SK-N-SH (cell line): Measurements from ENCODE around the gene ARL14. TPM values are rescaled to one million over a fixed set of nuclear protein-coding genes. Genes with fewer than 3 reads are reported as not detected.

ENCODE experiments used
- CTCF ChIA-PET: fragments of 300-600, 350-600 bp; formaldehyde crosslinking; extraction: SDS; loops from one replicate; lab custom pipeline; 2021; lab: Yijun Ruan, JAX
- POLR2A ChIA-PET: fragments of 350-600 bp; sonication (Branson Sonifier 250); formaldehyde crosslinking; extraction: SDS; loops from one replicate; lab custom pipeline; 2020; ENCODE audit warnings: antibody characterized with exemption, inconsistent platforms; lab: Yijun Ruan, JAX
- DNase-seq: peaks from one replicate; pipeline ENCODE4 v3.0.0; 2012
- H2AFZ ChIP-seq: fragments of 200-600 bp; sonication (generic); 2 replicates; pipeline ENCODE4 v1.8.1; 2016; ENCODE audit warnings: antibody characterized with exemption, mild to moderate bottlenecking, low read depth
- H3F3A ChIP-seq: fragments of 200-600 bp; sonication (generic); replicated peaks from 2 replicates; pipeline ENCODE3; 2016; ENCODE audit warnings: antibody characterized with exemption, mild to moderate bottlenecking; ENCODE audit not compliant: insufficient read depth
- H3K27ac ChIP-seq, 2 experiments: fragments of 200-500 bp in 1 of 2; fragments of 200-600 bp in 1 of 2; sonication (Bioruptor generic) in 1 of 2; sonication (generic), shearing (Covaris generic) in 1 of 2; 2 replicates each; pipeline versions ENCODE4 v1.5.1 to v1.6.1; 2014 to 2016; ENCODE audit warnings: low read depth in 2 of 2, inconsistent platforms in 1 of 2, low read length in 1 of 2, mild to moderate bottlenecking in 1 of 2, mixed read lengths in 1 of 2
- H3K27me3 ChIP-seq: fragments of 200-600 bp; sonication (generic), shearing (Covaris generic); 2 replicates; pipeline ENCODE4 v1.6.1; 2016; ENCODE audit warnings: mixed run types; ENCODE audit not compliant: insufficient read depth
- H3K36me3 ChIP-seq, 2 experiments: fragments of 200-500 bp in 1 of 2; fragments of 200-600 bp in 1 of 2; sonication (Bioruptor generic) in 1 of 2; sonication (generic) in 1 of 2; replicated peaks in 1 of 2; 2 replicates each; pipeline versions ENCODE3 to v1.5.1; 2014 to 2016; ENCODE audit warnings: low read length in 1 of 2, mild to moderate bottlenecking in 1 of 2; ENCODE audit not compliant: insufficient read depth in 2 of 2, control insufficient read depth in 1 of 2
- H3K4me1 ChIP-seq, 2 experiments: fragments of 200-500 bp in 1 of 2; fragments of 200-600 bp in 1 of 2; sonication (Bioruptor generic) in 1 of 2; sonication (generic), shearing (Covaris generic) in 1 of 2; 2 replicates each; pipeline versions ENCODE4 v1.5.1 to v1.6.1; 2014 to 2016; ENCODE audit warnings: low read depth in 1 of 2, low read length in 1 of 2, mixed run types in 1 of 2; ENCODE audit not compliant: insufficient read depth in 2 of 2, control insufficient read depth in 1 of 2
- H3K4me2 ChIP-seq: fragments of 200-600 bp; sonication (generic), shearing (Covaris generic); 2 replicates; pipeline ENCODE4 v1.6.1; 2017; ENCODE audit warnings: mixed run types
- H3K4me3 ChIP-seq, 2 experiments: fragments of 200-500 bp in 1 of 2; fragments of 200-600 bp in 1 of 2; sonication (Bioruptor generic) in 1 of 2; sonication (generic), shearing (Covaris generic) in 1 of 2; 2 replicates each; pipeline versions ENCODE4 v1.5.1 to v1.8.1; 2014 to 2016; ENCODE audit warnings: low read depth in 2 of 2, inconsistent platforms in 1 of 2, low read length in 1 of 2, mild to moderate bottlenecking in 1 of 2, mixed read lengths in 1 of 2, moderate library complexity in 1 of 2
- H3K79me2 ChIP-seq: fragments of 200-600 bp; sonication (generic); 2 replicates; pipeline ENCODE4 v1.8.1; 2017; ENCODE audit warnings: mild to moderate bottlenecking; ENCODE audit not compliant: insufficient read depth
- H3K9ac ChIP-seq: fragments of 200-600 bp; sonication (generic); 2 replicates; pipeline ENCODE4 v1.6.1; 2017; ENCODE audit warnings: mixed run types
- H3K9me2 ChIP-seq: fragments of 200-600 bp; sonication (generic); 2 replicates; pipeline ENCODE4 v1.6.1; 2017; ENCODE audit warnings: mixed run types
- H3K9me3 ChIP-seq: fragments of 200-600 bp; sonication (generic); 2 replicates; pipeline ENCODE4 v1.6.1; 2017; ENCODE audit warnings: mixed run types, mild to moderate bottlenecking, moderate library complexity
- H4K20me1 ChIP-seq: fragments of 200-600 bp; sonication (generic); 2 replicates; pipeline ENCODE4 v1.6.1; 2017; ENCODE audit warnings: mild to moderate bottlenecking, mixed run types; ENCODE audit not compliant: insufficient read depth
- CHD2 ChIP-seq: fragments of 150-350 bp; IDR thresholded peaks from 2 replicates; pipeline ENCODE4 v1.6.1; 2018; ENCODE audit warnings: low read length; ENCODE audit not compliant: partially characterized antibody
- ELF1 ChIP-seq: IDR thresholded peaks from 2 replicates; pipeline ENCODE4 v1.4.0; 2012
- EP300 ChIP-seq, 2 experiments: IDR thresholded peaks; 2 replicates each; pipeline versions ENCODE4 v1.4.0 to v1.6.1; 2012; ENCODE audit warnings: borderline replicate concordance in 1 of 2, low read depth in 1 of 2, low read length in 1 of 2
- FOSL2 ChIP-seq: IDR thresholded peaks from 2 replicates; pipeline ENCODE4 v1.4.0; 2012; ENCODE audit warnings: low read depth, mild to moderate bottlenecking, moderate library complexity, borderline replicate concordance
- FOXJ3 ChIP-seq: sonication (generic); formaldehyde crosslinking; IDR thresholded peaks from 2 replicates; pipeline ENCODE4 v1.5.1; 2020; ENCODE audit warnings: mild to moderate bottlenecking, missing genetic modification reagents
- GABPA ChIP-seq: IDR thresholded peaks from 2 replicates; pipeline ENCODE4 v1.4.0; 2012; ENCODE audit warnings: low read depth, mild to moderate bottlenecking
- GATA2 ChIP-seq: sonication (generic); formaldehyde crosslinking; IDR thresholded peaks from 2 replicates; pipeline ENCODE4 v1.5.0; 2020; ENCODE audit warnings: mild to moderate bottlenecking, missing genetic modification reagents
- RFX5 ChIP-seq: IDR thresholded peaks from 2 replicates; pipeline ENCODE4 v1.6.1; 2012; ENCODE audit warnings: mild to moderate bottlenecking, improper control_type of control experiment, low read length
- RXRA ChIP-seq: IDR thresholded peaks from 2 replicates; pipeline ENCODE4 v1.4.0; 2012; ENCODE audit warnings: low read depth, mild to moderate bottlenecking, borderline replicate concordance
- SMC3 ChIP-seq: IDR thresholded peaks from 2 replicates; pipeline ENCODE4 v1.6.1; 2012; ENCODE audit warnings: low read depth, low read length, improper control_type of control experiment
- TAF1 ChIP-seq: IDR thresholded peaks from 2 replicates; pipeline ENCODE4 v1.6.1; 2012; ENCODE audit warnings: low read depth, mild to moderate bottlenecking, low read length, moderate library complexity, borderline replicate concordance
- TCF12 ChIP-seq: IDR thresholded peaks from 2 replicates; pipeline ENCODE4 v1.4.0; 2012
- YY1 ChIP-seq: IDR thresholded peaks from 2 replicates; pipeline ENCODE4 v1.4.0; 2012; ENCODE audit warnings: low read depth, mild to moderate bottlenecking
- WGBS: methylation state at CpG from one replicate; pipeline ENCODE4 v1.1.6; 2017; ENCODE audit warnings: low lambda C conversion rate; 5-methylcytosine and 5-hydroxymethylcytosine counted together
- polyA plus RNA-seq, 3 experiments: library from polyadenylated mRNA; depleted of rRNA; stranded (reverse); fragments of >200 nt; gene quantifications; 2 replicates each; pipeline ENCODE4 v1.2.3, GENCODE V29; 2012
- TF ChIP-seq, protein P1 (sequence below): IDR thresholded peaks from 2 replicates; pipeline ENCODE4 v1.4.0; 2012; ENCODE audit warnings: low read depth, borderline replicate concordance
- TF ChIP-seq, protein P2 (sequence below): fragments of 150-350 bp; IDR thresholded peaks from 2 replicates; pipeline ENCODE4 v1.6.1; 2016; ENCODE audit warnings: mild to moderate bottlenecking, low read depth, low read length

The ARL14 gene
- polyA plus RNA-seq, 1 of the 3 experiments (the other 2 are of a cell fraction), result not detected

DNA sequence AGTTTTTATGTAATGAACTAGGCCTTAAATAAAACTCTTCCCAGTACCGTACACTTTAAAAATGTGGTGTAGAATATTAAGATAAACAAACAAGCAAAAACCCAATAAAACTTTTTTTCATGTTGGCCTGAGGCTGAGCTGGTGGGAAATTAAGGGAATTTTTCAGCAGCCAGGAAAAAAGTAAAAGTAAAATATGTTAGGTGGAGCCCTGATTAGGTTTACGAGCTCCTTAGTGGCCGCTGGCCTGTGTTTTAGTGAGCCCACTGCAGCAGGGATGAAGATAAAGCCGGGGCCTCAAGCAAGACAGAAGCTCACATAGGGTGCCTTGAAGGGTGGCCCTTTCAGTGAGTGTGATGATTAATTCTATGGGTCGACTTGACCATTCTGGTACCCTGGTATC, 16.1 kb upstream of the ARL14 start:
- WGBS, result 60% methylated on average over 5 of the region's 5 CpGs
- no peaks in the 10 kb centered on the region for H3F3A ChIP-seq
- peaks cover 0 to 2% of the 10 kb centered on the region in 2 experiments; a peak in 1 of 4 replicates for H3K4me1 ChIP-seq
- TF ChIP-seq SMC3 (no peak), GATA2 (CRISPR knock-in tag) (no peak), EP300 (IDR thresholded peaks at IDR 0.05; ENCODE audit: borderline replicate concordance in 1 of 2, low read depth in 1 of 2, low read length in 1 of 2) (no peak), FOXJ3 (CRISPR knock-in tag) (no peak), RXRA (no peak), TCF12 (no peak), CHD2 (no peak), FOSL2 (no peak)
- TF ChIP-seq, protein P1, sequence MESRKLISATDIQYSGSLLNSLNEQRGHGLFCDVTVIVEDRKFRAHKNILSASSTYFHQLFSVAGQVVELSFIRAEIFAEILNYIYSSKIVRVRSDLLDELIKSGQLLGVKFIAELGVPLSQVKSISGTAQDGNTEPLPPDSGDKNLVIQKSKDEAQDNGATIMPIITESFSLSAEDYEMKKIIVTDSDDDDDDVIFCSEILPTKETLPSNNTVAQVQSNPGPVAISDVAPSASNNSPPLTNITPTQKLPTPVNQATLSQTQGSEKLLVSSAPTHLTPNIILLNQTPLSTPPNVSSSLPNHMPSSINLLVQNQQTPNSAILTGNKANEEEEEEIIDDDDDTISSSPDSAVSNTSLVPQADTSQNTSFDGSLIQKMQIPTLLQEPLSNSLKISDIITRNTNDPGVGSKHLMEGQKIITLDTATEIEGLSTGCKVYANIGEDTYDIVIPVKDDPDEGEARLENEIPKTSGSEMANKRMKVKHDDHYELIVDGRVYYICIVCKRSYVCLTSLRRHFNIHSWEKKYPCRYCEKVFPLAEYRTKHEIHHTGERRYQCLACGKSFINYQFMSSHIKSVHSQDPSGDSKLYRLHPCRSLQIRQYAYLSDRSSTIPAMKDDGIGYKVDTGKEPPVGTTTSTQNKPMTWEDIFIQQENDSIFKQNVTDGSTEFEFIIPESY, result no peak
- no peak overlapping the region for H3K9ac ChIP-seq
- H3K9me2 ChIP-seq, result no peaks in the 10 kb centered on the region
- H3K9me3 ChIP-seq, result no peaks in the 10 kb centered on the region
- no peaks in the 10 kb centered on the region for H3K79me2 ChIP-seq
- no peaks in the 10 kb centered on the region for H4K20me1 ChIP-seq
- H3K27ac ChIP-seq, result no peak overlapping the region
- no peak for DNase-seq
- H3K36me3 ChIP-seq, result no peaks in the 10 kb centered on the region
- no peak overlapping the region for H3K4me2 ChIP-seq
- H2AFZ ChIP-seq, result no peak overlapping the region
- no peak overlapping the region for H3K4me3 ChIP-seq
- CTCF ChIA-PET, result interaction anchor here (0.7 to 1.4 kb wide), 2 partner anchors 26 to 308 kb away, joined by 3 read pairs; no protein-coding TSS in a partner anchor
- POLR2A ChIA-PET, result no interaction called here
- no peaks in the 10 kb centered on the region for H3K27me3 ChIP-seq

DNA sequence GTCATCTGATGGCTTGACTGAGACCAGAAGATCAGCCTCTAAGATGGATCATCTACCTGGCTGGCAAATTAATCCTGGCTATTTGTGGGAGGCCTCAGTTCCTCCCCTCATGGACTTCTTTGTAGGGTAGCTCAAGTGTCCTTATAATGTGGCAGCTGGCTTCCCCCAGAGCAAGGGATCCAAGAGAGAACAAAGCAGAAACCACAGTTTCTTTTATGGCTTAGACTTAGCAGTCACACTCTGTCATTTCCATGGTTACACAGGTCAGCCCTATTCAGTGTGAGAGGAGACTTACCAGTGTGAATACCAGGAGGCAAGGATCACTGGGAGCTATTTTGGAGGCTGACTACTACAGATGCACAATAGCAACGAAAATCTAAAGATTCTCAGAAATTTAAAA, 15.3 kb upstream of the ARL14 start:
- H3K4me3 ChIP-seq, result no peak overlapping the region
- WGBS, result 19% methylated on average over 1 of the region's 1 CpG
- H3K9ac ChIP-seq, result no peak overlapping the region
- H3K9me2 ChIP-seq, result no peaks in the 10 kb centered on the region
- H3K27ac ChIP-seq, result no peak overlapping the region
- no peak overlapping the region for H3K4me2 ChIP-seq
- no peaks in the 10 kb centered on the region for H4K20me1 ChIP-seq
- TF ChIP-seq RFX5, result no peak
- no peak for TF ChIP-seq TAF1
- CTCF ChIA-PET, result no interaction called here
- H2AFZ ChIP-seq, result no peak overlapping the region
- H3K27me3 ChIP-seq, result no peaks in the 10 kb centered on the region
- H3K4me1 ChIP-seq, result peaks cover 0 to 2% of the 10 kb centered on the region in 2 experiments; a peak in 2 of 4 replicates
- H3F3A ChIP-seq, result no peaks in the 10 kb centered on the region
- no peak for DNase-seq
- no peaks in the 10 kb centered on the region for H3K36me3 ChIP-seq
- no peaks in the 10 kb centered on the region for H3K9me3 ChIP-seq
- POLR2A ChIA-PET, result no interaction called here
- no peaks in the 10 kb centered on the region for H3K79me2 ChIP-seq

DNA sequence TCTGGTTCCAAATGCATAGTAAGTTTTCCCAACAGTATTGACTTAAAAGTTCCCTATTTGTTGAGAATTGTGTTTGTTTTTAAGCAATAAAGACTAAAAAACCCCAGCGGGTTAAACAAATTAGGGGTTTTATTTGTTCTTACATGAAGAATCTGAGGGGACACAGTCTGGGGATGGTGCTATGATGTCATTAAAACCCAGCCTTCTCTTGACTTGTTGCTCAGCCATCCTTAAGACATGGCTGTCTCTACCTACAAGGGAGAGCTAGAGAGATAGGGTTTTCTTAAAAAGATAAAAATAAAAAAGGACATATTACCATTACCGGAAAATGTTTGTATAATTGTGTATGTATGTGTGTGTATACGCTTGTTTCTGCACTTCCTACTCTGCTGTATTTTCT, 11.7 kb upstream of the ARL14 start:
- Histone ChIP-seq H3F3A (no peaks in the 10 kb centered on the region), H3K27ac (no peak overlapping the region), H3K36me3 (no peaks in the 10 kb centered on the region), H2AFZ (no peak overlapping the region)
- TF ChIP-seq ELF1, result no peak
- TF ChIP-seq, protein P2, sequence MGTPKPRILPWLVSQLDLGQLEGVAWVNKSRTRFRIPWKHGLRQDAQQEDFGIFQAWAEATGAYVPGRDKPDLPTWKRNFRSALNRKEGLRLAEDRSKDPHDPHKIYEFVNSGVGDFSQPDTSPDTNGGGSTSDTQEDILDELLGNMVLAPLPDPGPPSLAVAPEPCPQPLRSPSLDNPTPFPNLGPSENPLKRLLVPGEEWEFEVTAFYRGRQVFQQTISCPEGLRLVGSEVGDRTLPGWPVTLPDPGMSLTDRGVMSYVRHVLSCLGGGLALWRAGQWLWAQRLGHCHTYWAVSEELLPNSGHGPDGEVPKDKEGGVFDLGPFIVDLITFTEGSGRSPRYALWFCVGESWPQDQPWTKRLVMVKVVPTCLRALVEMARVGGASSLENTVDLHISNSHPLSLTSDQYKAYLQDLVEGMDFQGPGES, result no peak
- TF ChIP-seq RXRA, result no peak
- TF ChIP-seq YY1, result no peak
- no peak for TF ChIP-seq FOSL2
- TF ChIP-seq, protein P1, result no peak
- no peak for TF ChIP-seq GABPA
- TF ChIP-seq SMC3, result no peak
- TF ChIP-seq, all 33 proteins: peak for 0
- Histone ChIP-seq H3K9me2 (no peaks in the 10 kb centered on the region), H3K9ac (no peak overlapping the region), H4K20me1 (no peaks in the 10 kb centered on the region), H3K4me3 (no peak overlapping the region), H3K27me3 (no peaks in the 10 kb centered on the region), H3K9me3 (no peaks in the 10 kb centered on the region), H3K4me2 (no peak overlapping the region), H3K4me1 (peaks cover 0 to 2% of the 10 kb centered on the region in 2 experiments; a peak in 2 of 4 replicates), H3K79me2 (no peaks in the 10 kb centered on the region)
- WGBS, result 84% methylated on average over 3 of the region's 3 CpGs
- ChIA-PET CTCF (interaction anchor here (0.8 kb wide), 2 partner anchors 17 to 22 kb away, joined by 3 read pairs; no protein-coding TSS in a partner anchor), POLR2A (no interaction called here)
- no peak for DNase-seq
